G401.6 (cell line): ENCODE measurements around the gene EXOSC6.
"Not testable (repeated sequence)": the region's sequence is repeated elsewhere in the genome, so short reads cannot be mapped to it uniquely, and the experiment has no call there.

Experiments
- FAIRE-seq: peaks from 2 replicates; lab custom pipeline; 2012; peaks lifted over from hg19 to GRCh38; lab: Jason Lieb, UNC

EXOSC6 gene

DNA sequence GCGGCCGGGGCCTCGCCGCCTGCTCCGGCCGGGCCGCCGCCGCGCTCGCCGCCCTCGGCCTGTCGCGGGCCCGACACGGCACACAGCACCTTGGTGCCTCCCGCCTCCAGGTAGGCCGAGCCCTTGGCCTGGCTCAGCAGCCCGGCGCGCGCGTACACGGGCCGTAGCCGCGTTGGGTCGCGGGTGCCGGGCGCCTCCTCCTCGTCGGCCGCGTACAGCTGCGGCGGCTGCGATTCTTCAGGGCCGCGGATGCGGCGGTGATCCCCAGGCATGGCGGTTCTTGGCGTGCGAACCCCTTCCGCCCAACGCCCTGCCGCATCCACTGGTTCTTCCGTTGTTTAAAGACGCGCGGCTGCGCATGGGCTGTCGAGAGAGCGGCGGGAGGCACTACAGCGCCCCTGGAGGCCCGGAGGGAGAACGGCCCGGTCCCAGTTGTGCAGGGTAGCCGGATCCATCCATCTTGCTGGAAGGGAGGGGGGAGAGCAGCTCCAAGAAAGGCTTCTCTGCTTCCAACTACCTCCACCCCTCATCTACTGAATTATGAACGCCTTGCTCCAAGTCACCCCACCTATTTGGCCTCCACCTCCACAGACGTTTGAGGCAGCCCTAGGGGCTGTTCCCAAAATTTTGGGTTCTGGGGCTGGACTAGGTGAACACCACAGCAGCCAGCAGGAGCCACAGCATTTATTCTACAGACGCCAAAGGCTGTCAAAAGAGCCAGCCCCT is at the start of gene EXOSC6:
Gene EXOSC6, minus strand, starts transcription at position 312 of the 726 bp plus-strand sequence. Its CDS starts 40 bp downstream, at position 272.
- peak; percentile 78 for FAIRE-seq

DNA sequence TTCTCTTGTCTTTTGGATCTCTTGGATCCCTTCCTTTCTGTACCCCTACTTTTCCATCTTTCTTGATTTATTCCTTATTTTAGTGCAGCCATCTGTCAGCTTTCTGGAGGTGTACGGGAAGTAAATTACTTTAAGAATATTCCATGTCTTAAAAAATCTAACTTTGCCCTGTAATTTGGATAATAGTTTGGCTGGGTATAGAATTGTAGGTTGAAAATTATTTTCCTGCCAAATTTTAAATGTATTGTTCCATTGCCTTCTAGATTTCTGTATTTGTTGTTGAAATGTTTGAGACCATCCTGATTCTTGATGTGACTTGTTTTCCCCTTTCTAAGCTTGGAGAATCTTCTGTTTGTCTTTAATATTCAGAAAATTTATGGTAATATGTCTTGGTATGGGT is 49.4 kb upstream of the EXOSC6 start:
- FAIRE-seq, result no peak

DNA sequence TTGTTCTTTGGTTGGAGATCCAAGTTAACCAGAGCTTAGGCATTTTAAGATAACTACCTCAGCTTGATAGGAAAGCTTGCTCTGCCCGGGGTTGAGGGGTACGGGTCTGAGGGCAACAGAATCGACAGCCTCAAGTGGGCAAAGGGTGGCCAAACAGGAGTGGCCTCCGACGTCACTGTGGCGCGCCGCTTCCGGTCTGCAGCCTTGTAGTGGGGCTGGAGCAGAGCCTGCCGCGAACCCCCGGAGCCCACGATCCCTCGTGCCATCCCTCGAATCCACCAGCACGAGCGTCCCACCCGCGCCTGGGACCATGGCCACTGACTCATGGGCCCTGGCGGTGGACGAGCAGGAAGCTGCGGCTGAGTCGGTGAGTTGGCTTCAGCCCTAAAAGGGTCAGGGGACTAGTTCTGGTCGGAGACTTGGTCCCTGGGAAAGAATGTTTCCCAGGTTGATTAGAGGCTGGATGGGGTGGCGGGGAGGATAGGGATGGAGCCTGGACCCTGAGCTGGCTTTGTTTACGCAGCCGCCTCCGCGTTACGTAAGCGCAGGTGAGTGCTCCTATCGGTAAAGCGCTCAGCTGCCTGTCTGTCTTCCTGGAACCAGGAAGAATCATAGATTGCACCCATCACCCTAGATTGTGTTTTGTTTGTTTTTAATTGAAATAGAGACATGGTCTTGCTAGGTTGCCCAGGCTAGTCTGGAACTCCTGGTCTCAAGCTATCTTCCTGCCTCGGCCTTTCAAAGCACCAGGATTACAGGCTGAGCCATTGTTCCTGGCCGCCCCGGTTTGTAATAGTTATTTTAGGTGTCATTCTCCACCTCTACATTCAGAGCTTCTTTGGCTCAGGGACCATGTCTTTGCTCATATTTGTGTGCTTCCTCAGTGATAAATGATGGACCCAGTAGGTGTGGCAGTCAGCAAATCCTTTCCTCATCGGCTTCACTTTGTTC is 47.5 kb upstream of the EXOSC6 start, which contains the start of gene DDX19B:
Gene DDX19B, plus strand, starts transcription at position 199 of the 951 bp plus-strand sequence. Its CDS starts 112 bp downstream, at position 311.
- FAIRE-seq, result no peak

DNA sequence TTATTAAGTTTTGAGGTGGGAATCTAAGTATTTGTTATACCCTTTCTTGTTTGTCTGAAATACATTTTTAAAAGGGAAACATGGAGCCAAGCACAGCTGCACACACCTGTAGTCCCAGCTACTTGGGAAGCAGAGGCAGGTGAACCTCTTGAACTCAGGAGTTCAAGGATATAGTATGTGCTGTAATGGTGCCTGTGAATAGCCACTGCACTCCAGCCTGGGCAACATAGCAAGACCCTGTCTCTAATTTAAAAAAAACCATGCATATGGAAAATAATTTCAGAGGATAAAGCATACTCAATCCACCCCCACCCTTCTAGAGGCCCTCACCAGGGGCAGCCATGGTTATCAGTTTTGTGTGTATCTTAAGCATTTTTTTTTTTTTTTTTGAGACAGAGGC is 43.9 kb upstream of the EXOSC6 start:
- no peak for FAIRE-seq

DNA sequence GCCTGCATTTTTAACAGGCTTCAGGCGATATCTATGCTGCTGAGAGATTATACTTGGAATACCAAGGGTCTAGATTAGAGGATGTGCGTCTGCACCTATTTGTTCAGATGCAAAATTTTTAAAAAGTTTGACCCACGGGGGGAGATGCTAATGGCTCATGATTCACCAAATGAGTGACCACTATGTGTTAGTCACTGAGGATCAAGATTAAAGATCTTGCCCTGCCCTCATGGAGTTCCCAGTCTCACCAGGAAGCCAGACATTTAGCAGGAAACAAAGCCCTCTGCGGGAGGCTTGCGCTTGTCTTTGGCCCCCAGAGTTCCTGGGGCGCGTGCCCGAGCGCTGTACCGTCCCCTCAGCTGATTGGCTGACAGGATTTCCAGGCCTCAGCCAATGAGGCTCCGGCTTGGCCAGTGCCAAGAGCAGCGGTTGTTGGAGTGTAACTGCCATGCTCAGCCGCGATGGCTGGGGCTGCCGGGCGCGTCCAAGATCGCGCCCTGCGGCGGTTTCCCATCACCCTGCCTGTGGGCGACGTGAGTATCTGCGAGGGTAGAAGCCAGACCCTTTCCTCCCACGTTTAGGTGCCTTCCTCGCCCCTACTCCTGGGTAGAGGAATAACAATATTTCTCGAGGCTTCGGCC is 42.8 kb upstream of the EXOSC6 start:
- no peak for FAIRE-seq

DNA sequence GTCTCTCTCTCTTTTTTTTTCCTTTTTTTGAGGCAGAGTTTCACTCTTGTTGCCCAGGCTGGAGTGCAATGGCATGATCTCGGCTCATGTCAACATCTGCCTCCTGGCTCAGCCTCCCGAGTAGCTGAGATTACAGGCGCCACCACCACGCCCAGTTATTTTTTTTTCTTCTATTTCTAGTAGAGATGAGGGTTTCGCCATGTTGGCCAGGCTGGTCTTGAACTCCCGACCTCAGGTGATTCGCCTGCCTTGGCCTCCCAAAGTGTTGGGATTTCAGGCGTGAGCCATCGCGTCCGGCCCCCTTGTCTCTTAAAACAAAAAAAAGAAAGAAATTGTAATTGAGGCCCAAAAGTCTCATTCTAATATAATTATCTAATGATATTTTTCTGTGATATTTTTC is 40.4 kb upstream of the EXOSC6 start:
- not testable (repeated sequence) for FAIRE-seq

DNA sequence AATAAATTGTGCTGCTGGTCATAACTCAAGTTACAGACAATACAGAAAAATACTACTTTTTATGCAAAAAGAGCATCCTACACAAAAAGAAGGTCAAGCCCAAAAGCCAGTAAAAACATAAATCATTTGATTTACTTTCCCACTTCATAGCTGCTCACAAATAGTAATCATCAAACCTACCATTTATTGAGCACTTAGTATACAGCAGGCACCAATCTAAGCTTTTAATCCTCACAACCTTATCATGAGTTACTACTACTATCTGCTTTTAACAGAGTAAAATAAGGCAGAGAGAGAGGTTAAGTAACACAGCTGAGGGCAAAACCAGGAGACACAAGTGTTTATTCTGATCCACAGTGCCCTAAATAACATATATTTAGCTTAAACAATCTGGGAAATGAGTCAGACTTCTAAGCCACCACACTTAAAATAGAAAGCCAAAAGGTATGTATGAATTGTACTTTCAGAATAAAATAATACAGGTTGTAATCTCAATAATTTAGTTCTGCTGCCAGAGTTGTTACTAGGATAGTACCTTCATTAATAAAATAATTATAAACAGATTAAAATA is 39.3 kb upstream of the EXOSC6 start:
- FAIRE-seq, result no peak

DNA sequence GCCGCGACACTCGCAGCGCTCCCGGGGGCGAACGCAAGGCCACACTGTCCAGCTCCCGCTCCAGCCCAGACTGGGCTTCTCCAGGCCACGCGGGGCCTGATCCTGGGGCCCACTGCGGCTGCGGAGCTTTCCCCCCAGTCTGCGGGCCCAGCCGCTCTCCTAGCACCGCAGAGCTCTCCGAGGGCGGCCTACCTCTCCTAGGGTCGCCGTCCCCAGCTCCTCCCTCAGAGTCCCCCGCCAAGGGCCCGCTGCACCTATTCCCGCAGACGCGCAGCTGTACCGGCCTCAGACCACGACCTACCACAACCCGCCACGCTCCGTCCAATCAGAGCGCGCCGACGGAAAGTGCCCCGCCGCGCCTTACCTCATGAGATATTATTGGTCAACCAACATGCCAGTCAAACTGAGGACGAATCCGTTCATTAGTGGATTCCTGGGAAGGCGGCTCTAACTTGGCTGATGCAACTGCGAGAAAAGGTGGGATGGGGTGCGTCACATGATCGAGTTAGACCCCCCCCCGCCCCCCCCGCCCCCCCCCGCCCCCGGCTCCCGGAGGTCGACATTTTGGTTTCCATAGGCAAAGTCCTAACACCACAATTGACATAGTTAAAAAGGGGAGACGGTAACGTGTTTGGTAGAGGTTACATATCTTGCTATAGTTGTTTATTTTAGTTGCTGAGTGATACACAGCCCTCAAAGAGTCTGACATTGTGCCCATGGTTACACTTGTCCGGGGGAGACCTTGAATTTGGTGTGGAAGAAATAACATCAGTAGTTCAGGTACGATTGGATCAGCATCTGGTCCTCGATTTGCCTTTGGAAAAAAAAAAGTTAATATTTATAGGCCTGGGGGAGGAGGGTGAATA is 37.7 kb upstream of the EXOSC6 start, which contains the start of gene AARS1:
Gene AARS1, minus strand, starts transcription at position 278 of the 866 bp plus-strand sequence. CDS start 6,743 bp downstream, outside the sequence.
- peak; percentile 79 for FAIRE-seq

DNA sequence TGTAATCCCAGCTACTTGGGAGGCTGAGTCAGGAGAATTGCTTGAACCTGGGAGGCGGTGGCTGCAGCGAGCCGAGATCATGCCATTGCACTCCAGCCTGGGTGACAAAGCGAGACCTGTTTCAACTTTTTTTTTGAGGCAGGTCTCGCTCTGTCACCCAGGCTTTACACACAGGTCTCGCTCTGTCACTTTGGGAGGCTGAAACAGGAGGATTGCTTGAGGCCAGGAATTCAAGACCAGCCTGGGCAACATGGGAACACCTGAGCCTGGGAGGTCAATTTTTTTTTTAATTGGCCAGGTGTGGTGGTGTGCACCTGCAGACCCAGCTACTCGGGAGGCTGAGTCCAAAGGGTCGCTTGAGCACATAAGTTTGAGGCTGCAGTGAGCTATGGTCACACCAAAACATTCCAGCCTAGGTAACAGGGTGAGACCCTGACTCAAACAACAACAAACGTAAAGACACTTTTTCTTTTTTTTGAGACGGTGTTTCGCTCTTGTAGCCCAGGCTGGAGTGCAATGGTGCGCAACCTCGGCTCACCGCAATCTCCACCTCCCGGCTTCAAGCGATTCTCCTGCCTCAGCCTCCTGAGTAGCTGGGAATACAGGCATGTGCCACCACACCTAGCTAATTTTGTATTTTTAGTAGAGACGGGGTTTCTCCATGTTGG is 35.7 kb upstream of the EXOSC6 start:
- not testable (repeated sequence) for FAIRE-seq

DNA sequence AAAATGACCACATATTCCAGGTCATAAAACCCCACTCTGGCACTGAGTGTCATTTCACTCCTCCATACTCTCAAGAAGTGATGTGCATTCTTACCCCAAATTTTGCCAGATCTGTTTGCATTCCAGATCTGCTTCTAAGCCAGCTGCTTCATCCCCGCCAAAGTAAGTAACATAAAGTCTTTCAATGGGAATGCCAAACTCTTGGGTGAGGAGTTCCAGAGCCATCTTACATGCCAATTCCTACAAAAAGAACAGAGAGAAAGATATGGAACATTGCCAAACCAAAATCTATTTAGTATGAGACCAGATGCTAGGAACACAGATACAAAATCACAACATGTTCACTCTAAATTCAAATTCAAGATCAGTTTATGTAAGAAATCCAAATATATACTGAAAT is 24.7 kb upstream of the EXOSC6 start:
- FAIRE-seq, result no peak

DNA sequence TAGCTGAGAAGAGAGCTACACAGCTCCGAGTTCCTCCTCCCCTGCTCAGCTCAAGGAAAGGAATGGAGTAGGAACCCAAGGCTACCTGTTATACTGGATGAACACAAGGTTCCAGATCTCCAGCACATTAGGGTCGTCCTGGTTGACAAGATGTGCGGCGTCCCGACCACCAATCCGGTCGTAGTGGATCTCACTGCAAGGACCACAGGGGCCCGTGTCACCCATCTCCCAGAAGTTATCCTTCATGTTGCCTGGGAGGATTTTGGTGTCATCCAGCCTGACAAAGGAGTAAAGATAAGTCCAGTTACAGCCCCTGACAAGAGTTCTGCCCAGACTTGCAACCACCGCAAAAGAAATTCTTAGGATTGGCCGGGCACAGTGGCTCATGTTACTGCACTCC is 20.0 kb upstream of the EXOSC6 start:
- no peak for FAIRE-seq

DNA sequence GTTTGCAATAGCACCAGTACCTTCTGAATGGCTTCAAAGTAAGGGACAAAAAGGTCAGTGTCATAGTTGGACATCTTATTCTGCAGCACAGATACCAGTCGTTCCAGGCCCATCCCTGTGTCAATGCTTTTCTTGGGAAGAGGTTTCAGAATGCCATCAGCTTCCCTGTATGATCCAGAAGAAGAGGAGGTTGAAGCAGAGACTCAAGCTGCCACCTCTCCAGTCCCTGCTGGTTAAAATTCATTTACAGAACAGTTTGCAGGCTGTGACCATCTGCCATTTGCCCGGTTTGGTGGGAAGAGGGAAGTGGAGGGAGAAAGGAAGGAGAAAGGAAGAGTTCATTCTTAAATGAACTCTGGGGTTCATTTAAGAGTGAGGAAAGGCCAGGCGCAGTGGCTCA is 18.4 kb upstream of the EXOSC6 start:
- no peak for FAIRE-seq

DNA sequence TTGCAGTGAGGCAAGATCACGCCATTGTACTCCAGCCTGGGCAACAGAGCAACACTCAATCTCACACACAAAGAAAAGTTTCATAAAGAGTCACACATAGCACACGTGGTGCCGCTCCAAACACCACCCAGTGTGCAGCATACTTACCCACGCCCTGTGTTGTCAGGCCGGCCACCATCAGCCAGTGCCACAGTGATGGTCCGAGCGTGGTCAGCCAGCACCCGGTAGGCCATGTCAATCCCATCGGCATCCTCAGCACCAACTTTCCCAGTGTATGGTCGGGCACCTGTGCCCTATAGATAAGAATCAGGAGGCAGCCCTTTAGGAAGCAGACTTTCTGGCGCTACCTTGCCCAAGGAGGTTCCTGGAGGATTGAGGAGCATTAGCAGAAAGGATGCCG is 17.7 kb upstream of the EXOSC6 start:
- FAIRE-seq, result no peak

DNA sequence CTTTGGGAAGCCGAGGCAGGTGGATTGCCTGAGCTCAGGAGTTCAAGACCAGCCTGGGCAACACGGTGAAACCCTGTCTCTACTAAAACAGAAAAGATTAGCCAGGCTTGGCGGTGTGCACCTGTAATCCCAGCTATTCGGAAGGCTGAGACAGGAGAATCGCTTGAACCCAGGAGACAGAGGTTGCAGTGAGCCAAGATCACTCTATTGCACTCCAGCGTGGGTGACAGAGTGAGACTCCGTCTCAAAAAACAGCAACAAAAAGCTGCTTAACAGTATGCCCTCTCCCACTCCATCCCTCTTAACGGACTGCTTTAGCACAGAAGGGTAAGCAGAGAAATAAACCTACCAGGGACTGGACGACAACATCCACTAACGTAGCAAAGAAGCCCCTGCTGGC is 16.2 kb upstream of the EXOSC6 start:
- not testable (repeated sequence) for FAIRE-seq

DNA sequence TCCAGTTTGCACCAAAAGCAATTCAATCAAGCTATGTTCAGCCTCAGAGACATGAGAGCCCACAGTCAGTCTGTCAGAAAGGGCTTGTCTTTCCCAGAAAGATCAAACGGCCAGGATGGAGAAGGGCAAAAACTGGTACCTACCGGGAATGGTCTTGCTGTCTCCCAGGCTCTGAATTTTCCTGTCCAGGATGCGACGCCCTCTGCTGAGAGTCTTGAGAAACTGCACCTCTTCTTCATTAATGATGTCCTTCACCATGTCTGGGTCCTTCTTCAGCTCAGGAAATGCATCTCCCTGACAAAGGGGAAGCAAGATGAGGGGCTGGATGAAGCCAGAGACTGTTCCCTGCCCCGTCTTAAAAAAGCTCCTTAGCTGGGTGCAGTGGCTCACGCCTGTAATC is 15.8 kb upstream of the EXOSC6 start:
- FAIRE-seq, result peak; percentile 3

DNA sequence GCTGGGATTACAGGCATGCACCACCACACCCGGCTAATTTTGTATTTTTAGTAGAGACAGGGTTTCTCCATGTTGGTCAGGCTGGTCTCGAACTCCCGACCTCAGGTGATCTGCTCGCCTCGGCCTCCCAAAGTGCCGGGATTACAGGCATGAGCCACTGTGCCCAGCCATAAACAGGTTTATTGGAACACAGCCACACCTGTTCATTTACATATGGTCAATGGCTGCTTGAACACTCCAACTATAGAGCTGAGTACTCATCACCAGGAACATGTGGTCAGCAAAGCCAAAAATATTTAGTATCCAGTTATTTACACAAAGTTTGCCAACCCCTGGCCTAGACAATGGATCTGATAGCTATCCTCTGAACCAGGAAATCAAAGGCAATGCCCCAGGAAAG is 8.2 kb upstream of the EXOSC6 start:
- FAIRE-seq, result not testable (repeated sequence)

DNA sequence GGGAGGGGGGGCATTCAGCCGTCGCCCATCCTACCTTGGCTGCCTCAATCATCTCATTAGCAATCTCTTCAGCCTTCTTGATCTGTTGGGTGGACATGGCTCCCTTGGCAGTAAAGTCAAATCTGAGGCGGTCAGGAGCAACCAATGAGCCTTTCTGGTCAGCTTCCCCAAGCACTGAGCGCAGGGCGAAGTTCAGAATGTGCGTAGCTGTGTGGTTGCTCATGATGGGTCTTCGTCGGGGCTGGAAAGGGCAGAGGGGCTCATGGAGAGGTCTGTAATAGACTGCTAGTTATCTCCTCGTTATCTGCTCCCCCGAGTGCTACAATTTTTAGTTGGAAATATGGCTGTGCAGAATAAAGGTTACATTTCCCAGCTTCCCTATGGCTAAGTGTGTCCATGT is 7.2 kb upstream of the EXOSC6 start:
- FAIRE-seq, result no peak

DNA sequence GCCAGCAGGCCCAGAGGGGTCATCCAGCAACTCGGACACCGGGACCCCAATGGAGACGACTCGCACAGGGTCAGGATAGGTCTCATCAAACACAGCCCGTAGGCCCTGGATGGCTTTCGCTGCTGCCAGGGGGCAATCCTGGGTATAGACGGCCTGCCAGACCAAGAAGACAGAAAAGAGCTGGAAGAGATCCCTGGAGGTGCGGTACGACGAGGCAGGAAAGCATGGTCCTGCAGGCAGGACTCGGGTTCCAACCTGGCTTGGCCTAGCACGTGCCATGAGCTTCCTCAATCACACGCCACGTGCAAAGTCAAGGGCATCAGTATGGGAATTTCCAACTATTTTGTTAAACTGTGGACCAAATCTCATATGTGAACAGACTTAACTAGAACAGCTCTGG is 6.3 kb upstream of the EXOSC6 start:
- FAIRE-seq, result no peak

DNA sequence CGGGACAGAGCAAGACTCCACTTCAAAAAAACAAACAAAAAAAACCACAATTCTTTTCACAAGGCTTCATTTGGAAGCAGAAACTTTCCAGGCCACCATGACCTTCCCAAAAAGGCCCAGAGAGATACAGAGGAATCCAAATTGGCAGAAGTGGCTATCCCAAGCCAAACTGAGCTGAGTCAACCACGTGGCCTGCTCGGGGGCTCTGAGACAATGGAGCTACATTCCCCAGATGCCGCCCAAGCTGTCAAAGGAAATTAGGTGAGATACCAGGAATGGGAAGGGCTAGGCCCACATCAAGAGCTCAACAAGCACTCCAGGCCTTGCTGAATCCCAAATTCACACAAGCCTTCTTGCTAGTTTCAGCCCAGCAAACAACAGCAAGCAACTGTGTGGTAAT is 5.7 kb upstream of the EXOSC6 start:
- FAIRE-seq, result no peak

DNA sequence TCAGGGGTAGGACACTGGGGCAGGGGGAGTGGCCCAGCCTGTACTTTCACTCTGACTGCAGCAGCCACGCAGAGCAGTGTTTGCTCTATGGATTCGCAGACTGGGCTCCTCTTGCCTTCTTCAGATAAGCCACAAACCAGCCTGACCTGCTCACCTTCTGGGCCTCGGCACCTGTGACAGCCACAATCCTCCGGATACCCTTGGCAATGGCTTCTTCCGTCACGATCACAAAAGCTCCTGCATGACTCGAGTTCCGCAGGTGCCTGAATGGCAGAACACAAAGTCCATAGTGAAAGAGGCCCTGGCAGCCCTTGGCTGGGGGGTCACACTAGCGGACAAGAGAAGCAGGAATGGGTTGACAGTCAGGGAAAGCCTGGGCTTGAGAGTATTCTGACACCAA is 3.8 kb upstream of the EXOSC6 start:
- FAIRE-seq, result no peak

DNA sequence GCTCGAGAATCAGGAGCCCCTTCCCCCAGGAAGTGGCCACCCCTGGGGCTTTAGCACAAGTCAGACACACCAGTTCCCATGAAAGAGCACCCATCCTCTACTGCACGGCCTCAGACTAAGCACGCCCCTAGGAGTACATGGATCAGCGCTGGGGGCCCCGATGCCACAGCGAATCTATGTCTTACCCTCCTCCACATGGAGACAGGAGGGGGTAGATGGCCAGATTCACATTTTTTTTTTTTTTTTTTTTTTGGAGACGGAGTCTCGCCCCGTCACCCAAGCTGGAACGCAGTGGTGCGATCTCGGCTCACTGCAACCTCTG is 3.2 kb upstream of the EXOSC6 start:
- no peak for FAIRE-seq
